Measurements from ENCODE around the gene SLC25A28. TPM values are rescaled to one million over a fixed set of nuclear protein-coding genes. Genes with fewer than 3 reads are reported as not detected.
"Not testable (repeated sequence)": the region's sequence is repeated elsewhere in the genome, so short reads cannot be mapped to it uniquely, and the experiment has no call there.

SLC25A28 gene
- total RNA-seq, 2 donors from 2014 or later, result 15.3 to 22.1 TPM

DNA sequence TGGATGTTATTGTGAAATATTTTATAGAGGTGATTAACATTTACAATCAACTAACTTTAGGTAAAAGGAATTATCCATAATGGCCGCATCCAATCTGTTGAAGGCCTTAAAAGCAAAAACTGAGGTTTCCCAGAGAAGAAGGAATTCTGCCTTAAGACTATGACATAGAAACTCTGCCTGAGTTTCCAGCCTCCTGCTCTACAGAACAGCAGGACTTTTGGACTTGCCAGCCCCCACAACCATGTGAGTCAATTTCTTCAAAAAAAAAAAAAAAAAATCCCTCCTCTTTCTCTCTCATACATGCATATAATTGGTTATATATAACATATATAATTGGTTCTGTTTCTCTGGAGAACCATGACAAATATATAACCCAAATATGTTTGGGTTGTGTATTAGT, 15.4 kb downstream of the SLC25A28 start:
- intact Hi-C loops (cut with DNase I), result no loop called here
- Histone ChIP-seq H3K9me3 (no peaks in the 10 kb centered on the region), H3K27me3 (no peaks in the 10 kb centered on the region), H3K27ac (no peak overlapping the region), H3K4me1 (no peaks in the 10 kb centered on the region), H3K4me3 (no peak overlapping the region), H3K36me3 (replicated peaks in 1 of 2; ENCODE audit: insufficient read depth in 1 of 2, low read depth in 2 of 2) (peaks cover 0 to under 1% of the 10 kb centered on the region in 2 donors)
- ATAC-seq (no peak), DNase-seq (no peak)
- TF ChIP-seq, protein P1, sequence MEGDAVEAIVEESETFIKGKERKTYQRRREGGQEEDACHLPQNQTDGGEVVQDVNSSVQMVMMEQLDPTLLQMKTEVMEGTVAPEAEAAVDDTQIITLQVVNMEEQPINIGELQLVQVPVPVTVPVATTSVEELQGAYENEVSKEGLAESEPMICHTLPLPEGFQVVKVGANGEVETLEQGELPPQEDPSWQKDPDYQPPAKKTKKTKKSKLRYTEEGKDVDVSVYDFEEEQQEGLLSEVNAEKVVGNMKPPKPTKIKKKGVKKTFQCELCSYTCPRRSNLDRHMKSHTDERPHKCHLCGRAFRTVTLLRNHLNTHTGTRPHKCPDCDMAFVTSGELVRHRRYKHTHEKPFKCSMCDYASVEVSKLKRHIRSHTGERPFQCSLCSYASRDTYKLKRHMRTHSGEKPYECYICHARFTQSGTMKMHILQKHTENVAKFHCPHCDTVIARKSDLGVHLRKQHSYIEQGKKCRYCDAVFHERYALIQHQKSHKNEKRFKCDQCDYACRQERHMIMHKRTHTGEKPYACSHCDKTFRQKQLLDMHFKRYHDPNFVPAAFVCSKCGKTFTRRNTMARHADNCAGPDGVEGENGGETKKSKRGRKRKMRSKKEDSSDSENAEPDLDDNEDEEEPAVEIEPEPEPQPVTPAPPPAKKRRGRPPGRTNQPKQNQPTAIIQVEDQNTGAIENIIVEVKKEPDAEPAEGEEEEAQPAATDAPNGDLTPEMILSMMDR (IDR thresholded peaks at IDR 0.05), result no peak
- TF ChIP-seq POLR2A (IDR thresholded peaks at IDR 0.05), result no peak
- WGBS, 2 donors, result 0 to 60% methylated on average over 1 of the region's 1 CpG

DNA sequence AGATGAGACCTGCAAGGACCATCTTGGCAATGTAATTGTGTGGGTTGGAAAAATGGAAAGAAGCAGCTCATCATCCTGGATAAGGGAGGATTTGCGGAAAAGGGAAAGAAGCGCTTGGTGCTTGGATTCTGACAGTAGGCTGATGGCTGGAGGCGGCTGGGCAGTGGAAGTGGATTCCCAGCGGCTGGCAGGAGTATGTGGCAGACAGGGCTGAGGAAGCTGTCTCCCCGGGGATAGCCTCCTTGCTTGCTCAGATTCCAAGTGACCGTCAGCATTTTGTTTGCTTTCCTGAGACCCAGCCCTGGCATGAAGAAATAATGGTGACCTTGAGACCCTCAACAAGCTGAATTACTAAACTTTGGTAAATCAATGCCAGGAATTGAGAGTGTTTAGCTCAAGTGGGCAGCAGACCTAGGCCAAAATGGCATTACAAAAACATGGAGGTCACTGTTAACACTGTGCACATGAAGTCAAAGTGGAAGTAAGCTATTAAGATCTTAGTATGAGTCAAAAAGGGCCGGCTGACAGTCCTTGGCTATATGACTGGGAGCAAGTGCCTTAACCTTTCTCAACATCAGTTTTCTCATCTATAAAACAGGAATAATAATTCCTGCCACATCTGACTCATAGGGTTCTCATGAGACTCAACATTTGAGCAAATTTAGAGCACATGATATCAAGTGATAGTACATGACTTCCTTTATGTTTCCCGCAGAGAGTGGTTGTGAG, 21.3 kb downstream of the SLC25A28 start:
- no peaks in the 10 kb centered on the region for H3K9me3 ChIP-seq
- intact Hi-C loops (cut with DNase I), result no loop called here
- WGBS, 2 donors, result 57 to 64% methylated on average over 8 of the region's 8 CpGs
- TF ChIP-seq, protein P1 (IDR thresholded peaks at IDR 0.05), result no peak
- no peak for TF ChIP-seq POLR2A (IDR thresholded peaks at IDR 0.05)
- H3K4me1 ChIP-seq, result no peaks in the 10 kb centered on the region
- H3K4me3 ChIP-seq, result no peak overlapping the region
- H3K27me3 ChIP-seq, result no peaks in the 10 kb centered on the region
- H3K36me3 ChIP-seq (replicated peaks in 1 of 2; ENCODE audit: insufficient read depth in 1 of 2, low read depth in 2 of 2), result no peaks in the 10 kb centered on the region
- DNase-seq, result no peak
- no peak for ATAC-seq
- H3K27ac ChIP-seq, result no peak overlapping the region

DNA sequence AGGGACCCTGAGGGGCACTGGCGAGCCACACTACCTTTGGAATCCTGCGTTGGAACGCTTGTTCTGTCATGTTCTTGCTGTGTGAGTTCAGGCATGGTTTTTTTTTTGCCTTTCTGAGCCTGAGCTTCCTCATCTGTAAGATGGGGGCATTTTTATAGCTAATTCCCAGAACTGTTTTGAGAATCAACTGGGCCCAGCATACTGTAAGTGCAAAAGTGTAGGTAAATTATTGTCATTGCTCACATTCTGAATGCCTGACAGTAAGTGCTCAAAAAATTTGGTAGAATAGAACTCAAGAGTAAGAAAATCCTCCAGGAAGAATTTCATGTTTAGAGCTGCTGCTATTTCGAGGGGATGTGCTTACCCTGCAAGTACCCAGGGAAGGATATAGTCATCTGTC, 22.2 kb downstream of the SLC25A28 start:
- no peaks in the 10 kb centered on the region for H3K4me1 ChIP-seq
- H3K4me3 ChIP-seq, result no peak overlapping the region
- H3K9me3 ChIP-seq, result no peaks in the 10 kb centered on the region
- H3K27ac ChIP-seq, result no peak overlapping the region
- H3K27me3 ChIP-seq, result no peaks in the 10 kb centered on the region
- ATAC-seq (no peak), DNase-seq (no peak)
- TF ChIP-seq, protein P1 (IDR thresholded peaks at IDR 0.05), result no peak
- TF ChIP-seq POLR2A (IDR thresholded peaks at IDR 0.05), result no peak
- intact Hi-C loops (cut with DNase I), result no loop called here
- H3K36me3 ChIP-seq (replicated peaks in 1 of 2; ENCODE audit: insufficient read depth in 1 of 2, low read depth in 2 of 2), result no peaks in the 10 kb centered on the region
- 56 to 59% methylated on average over 4 of the region's 4 CpGs for WGBS, 2 donors

DNA sequence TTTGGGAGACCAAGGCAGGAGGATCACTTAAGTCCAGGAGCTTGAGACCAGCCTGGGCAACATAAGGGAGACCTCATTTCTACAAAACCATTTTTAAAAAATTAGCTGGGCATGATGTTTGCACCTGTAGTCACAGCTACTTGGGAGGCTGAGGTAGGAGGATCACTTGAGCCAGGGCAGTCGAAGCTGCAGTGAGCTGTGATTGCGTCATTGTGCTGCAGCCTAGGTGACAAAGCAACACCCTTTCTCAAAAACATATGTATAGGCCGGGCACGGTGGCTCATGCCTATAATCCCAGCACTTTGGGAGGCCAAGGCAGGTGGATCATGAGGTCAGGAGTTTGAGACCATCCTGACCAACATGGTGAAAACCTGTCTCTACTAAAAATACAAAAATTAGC, 23.5 kb downstream of the SLC25A28 start:
- DNase-seq; H3K9me3 ChIP-seq; H3K4me3 ChIP-seq; H3K36me3 ChIP-seq (replicated peaks in 1 of 2; ENCODE audit: insufficient read depth in 1 of 2, low read depth in 2 of 2); ATAC-seq; H3K27ac ChIP-seq; H3K4me1 ChIP-seq; H3K27me3 ChIP-seq; intact Hi-C loops (cut with DNase I): not testable (repeated sequence)
- WGBS, 2 donors, result 77 to 80% methylated on average over 1 to 4 of the region's 4 CpGs

DNA sequence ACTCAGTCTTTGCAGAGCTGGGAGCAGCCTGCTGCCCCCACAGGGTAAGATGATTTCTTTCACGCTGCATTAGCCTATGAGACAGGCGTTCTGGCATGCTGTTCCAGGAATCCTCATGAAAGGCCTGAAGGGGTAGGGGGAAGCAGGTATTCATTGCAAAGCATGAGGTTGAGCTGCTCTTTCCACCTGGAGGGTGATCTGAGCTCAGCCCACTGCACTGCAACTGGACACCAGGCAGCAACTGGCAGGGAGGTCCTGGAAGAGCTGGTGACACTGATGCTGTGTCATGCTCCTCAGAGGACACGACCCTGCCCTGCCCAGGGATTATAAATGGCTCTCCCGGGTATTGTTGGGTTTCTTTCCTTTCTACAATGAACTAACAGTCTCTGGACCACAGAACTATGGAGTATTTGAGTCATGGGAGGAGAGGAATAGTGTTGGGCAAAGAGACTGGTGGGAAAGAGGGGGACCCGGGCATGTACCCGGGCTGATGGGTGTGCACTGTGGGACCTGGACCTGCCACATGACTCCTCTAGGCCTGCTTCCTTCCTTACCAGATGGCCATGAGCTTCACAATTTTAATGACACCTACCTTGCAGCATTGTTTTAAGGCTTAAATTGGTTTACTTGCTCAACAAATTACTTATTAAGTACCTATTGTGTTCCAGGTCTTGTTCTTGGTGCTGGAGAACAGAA, 24.3 kb downstream of the SLC25A28 start:
- ATAC-seq (peak; percentile 30), DNase-seq (no peak)
- 70 to 78% methylated on average over 5 to 6 of the region's 6 CpGs for WGBS, 2 donors
- TF ChIP-seq, protein P1 (IDR thresholded peaks at IDR 0.05), result no peak
- no peak for TF ChIP-seq POLR2A (IDR thresholded peaks at IDR 0.05)
- H3K36me3 ChIP-seq (replicated peaks in 1 of 2; ENCODE audit: insufficient read depth in 1 of 2, low read depth in 2 of 2), result no peaks in the 10 kb centered on the region
- no peaks in the 10 kb centered on the region for H3K27me3 ChIP-seq
- H3K4me1 ChIP-seq, result no peaks in the 10 kb centered on the region
- no peak overlapping the region for H3K27ac ChIP-seq
- intact Hi-C loops (cut with DNase I), result no loop called here
- no peaks in the 10 kb centered on the region for H3K9me3 ChIP-seq
- H3K4me3 ChIP-seq, result no peak overlapping the region
